GM19099 (cell line): ENCODE measurements around the gene SCD.

Experiments
- POLR2A ChIP-seq: IDR thresholded peaks from 3 replicates; pipeline ENCODE4 v1.6.1; 2011; ENCODE audit warnings: low read depth; ENCODE audit not compliant: insufficient read length; ENCODE audit errors: extremely low read depth

The SCD gene

DNA sequence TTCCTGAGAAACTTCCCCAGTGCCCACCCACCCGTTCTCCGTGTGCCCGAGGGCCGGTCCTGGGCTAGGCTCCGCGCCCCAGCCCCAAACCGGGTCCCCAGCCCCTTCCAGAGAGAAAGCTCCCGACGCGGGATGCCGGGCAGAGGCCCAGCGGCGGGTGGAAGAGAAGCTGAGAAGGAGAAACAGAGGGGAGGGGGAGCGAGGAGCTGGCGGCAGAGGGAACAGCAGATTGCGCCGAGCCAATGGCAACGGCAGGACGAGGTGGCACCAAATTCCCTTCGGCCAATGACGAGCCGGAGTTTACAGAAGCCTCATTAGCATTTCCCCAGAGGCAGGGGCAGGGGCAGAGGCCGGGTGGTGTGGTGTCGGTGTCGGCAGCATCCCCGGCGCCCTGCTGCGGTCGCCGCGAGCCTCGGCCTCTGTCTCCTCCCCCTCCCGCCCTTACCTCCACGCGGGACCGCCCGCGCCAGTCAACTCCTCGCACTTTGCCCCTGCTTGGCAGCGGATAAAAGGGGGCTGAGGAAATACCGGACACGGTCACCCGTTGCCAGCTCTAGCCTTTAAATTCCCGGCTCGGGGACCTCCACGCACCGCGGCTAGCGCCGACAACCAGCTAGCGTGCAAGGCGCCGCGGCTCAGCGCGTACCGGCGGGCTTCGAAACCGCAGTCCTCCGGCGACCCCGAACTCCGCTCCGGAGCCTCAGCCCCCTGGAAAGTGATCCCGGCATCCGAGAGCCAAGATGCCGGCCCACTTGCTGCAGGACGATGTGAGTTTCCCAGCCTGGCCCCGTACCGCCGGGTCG is at the start of gene SCD:
Gene SCD (plus strand): TSS at position 469 of the 803 bp plus-strand sequence. CDS start 272 bp downstream, at position 741.
- peak; percentile 78 for TF ChIP-seq POLR2A

DNA sequence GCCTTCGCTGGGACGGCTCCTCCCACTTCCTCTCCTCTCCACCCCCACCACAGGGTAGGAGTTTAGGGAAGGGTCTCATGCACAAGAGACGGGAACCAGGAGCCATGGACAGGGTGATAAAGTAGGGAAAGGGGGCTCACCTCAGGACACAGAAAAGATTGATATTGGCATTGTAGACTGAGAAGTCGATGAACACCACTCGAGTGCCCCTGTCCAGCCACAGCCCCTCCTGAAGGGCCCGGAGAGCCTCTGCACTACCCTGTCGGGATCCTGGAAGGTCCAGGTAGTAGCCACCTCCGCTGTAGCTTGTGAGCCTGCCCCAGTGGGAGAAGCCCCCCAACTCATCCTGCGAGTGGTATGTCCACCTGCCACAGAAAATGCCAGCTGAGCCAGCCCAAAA is 49.8 kb upstream of the SCD start:
- no peak for TF ChIP-seq POLR2A

DNA sequence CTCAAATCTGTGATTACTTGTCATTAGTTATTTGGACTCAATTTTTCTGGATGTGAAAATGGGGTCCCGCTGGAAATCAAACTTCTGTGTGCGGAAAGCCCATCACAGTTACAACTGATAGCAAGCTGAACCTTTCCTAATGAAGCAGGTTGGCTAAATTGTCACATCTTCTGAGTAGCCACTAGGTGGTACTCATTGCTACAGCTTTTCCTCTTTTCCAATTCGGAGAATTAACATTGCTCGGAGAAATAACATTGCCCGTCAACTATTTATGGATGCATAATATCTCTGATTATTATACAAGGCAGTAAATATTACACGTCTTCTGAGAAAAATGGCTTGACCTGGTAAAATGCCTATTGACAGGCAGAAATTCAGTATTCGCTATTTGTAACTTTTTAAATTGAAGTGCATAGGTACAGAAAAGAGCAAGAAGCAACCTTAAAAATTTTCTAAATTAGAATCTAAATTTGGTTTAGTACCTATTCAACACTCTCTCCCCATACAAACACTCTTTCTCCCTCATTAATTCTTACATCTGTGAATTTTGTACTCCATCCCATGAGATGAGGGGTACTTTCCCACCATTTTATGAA is 43.2 kb upstream of the SCD start:
- TF ChIP-seq POLR2A: no peak

DNA sequence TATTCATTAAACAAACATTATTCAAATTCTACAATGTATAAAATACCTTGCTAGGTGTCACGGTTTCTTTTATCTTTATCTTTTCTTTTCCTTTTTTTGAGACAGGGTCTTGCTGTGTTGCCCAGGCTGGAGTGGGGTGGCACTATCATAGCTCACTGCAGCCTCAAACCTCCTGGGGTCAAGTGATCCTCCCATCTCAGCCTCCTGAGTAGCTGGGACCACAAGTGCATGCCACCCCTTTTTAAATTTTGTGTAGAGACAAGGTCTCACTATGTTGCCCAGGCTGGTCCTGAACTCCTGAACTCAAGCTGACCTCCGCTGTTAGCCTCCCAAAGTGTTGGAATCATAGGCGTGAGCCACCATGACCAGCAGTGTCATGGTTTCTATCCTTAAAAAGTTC is 42.6 kb upstream of the SCD start:
- TF ChIP-seq POLR2A: no peak

DNA sequence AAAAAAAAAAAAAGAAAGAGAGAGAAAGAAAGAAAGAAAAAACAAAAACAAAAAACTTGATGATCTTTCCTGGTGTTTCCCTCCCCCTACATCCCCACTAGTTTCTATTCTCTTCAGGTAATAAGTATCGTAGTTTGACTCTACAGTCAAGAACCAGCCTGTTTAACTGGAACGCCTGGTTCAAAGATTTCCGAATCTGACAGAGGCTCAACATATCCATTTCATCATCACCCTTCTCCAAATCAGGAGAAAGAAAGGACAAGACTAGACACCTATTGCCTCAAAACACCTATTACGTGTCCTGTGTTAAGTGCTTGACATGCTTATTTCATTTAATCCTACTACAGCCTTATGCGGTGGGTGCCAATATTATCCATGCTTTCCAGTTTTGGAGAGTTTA is 40.2 kb upstream of the SCD start:
- no peak for TF ChIP-seq POLR2A

DNA sequence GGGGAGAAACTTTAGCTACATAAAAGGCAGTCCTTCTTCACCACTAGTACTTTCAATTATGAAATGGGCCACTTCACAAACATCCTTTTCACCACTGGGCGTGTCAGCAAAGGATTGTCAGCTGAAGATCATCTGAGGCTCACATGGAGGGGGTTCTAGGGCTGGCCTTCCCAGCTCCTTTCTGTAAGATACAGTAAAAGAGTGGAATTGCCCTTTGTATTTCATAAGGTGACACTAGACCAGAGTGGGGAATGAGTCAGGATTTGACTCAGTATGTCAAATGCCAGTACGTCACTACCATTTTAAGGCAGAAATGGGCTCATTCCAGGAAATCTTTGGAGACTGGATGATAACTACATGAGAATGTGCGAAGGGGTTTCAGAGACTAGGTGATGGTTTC is 39.3 kb upstream of the SCD start:
- TF ChIP-seq POLR2A: no peak

DNA sequence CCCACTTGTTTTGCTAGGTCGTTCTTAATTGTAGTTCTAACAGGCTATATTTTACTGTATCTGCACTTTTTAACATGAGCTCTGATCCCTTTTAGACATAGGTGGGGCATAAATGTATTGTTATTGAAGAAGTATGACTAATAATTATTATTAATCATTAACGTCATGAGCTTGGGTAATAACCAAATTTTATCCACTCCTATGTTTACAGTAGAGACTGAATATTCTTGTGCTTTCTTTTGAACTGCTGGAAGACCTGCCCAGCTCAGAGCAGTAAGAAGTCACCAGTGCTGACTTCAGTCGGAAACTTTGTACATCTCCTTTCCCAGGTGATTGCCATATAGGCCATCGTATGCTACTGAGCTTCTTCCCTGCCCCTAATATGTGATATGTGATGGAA is 35.7 kb upstream of the SCD start:
- no peak for TF ChIP-seq POLR2A

DNA sequence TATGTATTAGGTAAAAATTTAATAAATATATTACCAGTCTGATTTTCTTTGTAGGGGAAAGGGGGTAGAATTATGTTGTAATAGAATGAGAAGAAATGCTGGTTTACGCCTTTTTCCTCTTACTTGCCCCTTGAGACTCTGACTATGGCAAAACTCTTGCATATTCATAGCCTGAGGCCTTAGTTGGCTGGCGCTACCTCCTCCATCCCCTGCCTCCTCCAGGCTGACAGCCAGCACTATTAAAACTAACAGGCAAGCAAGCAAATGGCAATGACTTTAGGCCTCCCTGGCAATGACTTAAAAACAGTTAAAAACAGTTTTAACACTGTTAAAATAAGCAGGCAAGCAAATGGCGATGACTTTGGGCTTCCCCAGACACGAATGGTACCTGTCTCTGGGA is 31.4 kb upstream of the SCD start:
- no peak for TF ChIP-seq POLR2A

DNA sequence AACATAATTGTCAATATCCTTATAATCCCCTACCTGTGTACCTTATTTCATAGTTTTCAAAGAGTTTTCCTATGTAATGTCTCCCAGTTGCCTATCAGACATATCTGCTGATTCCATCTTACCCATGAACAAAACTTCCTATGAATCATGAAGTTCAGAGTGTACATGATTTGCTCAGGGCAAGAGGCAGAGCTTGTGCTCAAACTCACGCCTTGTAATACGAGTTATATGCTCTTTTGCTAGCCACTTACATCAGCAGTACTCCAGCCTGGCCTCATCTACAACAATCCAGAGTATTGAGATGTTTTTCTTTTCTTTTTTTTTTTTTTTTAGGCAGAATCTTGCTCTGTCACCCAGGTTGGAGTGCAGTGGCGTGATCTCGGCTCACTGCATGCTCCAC is 28.8 kb upstream of the SCD start:
- TF ChIP-seq POLR2A: no peak

DNA sequence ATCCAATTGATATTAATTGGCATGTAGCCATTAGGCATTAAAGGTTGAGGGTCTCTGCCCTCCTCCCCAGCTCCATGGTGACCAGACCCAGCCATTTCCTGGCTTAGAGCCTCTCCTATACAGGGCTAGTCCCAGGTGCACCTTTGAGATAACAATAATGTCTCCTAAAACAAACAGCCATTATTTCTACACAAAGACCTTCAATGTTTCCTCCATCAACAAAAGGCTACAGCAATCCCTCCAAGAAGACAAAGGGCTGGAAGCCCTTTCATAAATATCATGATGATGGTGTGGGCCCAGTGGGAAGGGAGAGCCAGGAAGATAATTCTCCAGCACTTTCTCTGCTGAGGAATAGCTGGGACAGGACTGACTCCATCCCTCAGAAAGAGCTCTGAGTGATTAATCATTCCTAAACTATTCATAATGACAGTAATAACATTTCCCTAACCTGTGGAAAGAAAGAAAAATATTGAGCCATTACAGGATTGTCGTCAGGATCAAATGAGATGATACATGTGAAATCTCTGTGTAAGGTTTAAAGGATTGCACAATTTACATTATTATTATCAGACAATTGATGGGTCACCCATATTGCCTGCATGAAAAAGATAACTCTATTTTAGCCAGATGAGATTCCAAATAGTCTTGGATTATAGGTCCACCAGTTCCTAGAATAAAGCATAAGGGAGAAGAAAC is 27.2 kb upstream of the SCD start:
- no peak for TF ChIP-seq POLR2A

DNA sequence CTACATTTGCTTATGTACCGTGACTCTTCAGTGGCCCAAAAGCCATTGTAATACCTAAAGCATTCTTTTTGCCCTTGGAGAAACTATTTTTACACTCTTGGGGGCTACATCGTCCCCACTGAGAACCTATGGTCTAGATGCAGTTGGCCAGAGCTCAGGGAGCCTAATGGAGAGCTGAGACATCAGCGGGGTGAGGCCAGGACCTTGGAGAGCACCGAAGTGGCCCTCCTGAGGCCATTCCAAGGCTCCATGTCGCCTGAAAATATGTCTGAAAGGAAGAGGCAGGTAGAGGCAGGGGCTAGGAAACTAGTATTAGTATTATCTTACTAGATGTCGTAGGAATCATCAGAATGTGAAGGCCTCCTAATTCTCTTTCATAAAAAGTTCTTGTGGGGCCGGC is 21.9 kb upstream of the SCD start:
- TF ChIP-seq POLR2A: no peak

DNA sequence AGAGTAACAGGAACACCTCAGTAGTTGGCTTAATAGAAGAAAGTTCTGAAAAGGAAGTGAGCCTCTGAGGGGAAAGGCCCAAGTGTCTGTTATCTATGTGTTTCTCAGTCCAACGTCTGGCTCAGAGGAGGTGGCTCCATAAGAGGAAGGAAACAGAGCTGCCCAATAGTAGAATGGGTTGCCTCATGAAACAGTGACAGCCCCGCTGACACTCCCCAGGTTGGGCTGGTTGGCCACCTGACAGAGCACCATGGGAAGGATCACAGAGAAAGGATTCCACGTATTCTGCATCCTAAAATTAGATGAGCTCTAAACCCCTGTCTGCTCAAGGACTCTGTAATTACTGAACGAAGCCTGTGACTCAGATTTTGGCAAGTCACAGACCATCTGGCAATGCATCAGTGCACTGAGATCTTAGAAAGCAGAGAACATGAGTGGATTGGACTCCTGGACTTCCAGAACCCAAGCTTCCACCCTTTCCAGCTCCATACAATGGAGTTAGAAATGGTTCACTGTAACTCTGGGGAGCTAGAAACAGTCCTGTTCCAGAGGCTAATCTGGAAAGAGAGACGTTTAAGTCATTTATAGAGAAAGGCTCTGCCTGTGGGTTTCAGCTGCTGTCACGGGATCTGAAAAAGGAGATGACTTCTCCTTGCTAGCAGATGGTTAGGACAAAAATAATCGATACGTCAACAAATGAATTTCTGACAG is 19.9 kb upstream of the SCD start:
- TF ChIP-seq POLR2A: no peak

DNA sequence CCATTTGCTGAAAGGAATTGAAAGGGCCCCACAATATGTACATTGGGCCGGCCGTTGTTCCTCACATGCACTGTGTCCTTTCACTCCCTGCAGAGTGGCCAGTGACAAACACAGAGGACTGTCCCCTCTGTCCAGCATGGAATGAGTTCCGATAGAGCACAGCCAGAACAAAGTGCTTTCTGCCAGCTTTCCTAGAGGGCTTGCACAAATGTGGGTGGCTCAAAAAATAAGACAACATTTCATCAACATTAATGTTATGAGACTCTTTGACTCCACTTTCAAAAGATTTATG is 19.4 kb upstream of the SCD start:
- TF ChIP-seq POLR2A: no peak

DNA sequence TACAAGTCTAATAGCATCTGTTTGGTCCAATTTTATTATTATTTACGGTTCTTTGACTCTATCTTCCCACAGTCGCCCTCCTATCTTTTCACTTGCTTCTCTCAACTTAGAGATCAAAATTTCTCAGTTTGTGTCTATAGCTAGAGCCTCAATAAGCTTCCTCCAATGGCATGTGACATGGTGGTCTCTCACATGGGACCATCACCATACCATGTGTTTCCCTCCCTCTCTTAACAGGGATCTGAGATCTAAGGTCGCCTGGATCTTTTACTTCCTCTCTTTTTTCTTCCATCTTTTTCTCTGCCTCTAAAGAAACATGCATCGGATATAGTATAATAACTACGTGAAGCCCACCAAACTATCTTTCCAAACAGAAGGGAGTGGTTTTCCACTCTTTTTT is 18.8 kb upstream of the SCD start:
- no peak for TF ChIP-seq POLR2A

DNA sequence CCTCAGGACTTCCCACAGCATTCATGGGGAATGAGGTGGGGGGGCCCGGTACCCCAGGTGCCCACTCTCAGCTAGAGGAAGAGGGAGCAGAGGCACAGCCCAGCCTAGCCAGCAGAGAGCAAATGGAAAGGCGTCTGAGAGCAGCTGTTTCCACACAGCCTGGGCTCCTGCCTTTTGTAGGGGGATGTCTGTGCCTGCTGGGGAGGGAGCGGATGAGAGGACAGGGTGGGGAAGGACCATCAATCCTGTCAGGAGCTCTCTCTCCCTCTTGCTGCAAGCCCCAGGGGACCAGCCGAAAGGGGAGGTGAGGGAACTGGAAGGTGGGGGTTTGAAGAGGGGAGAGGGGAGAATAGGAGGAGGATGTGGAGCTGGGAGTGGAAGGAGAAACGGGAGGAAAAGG is 17.0 kb upstream of the SCD start, which contains the start of gene PKD2L1:
Gene PKD2L1 (minus strand): TSS at position 150 of the 400 bp plus-strand sequence. CDS start 125 bp downstream, at position 25.
- TF ChIP-seq POLR2A: no peak
